ENCODE results near the gene CUEDC1.
"Not testable (repeated sequence)": the region's sequence is repeated elsewhere in the genome, so short reads cannot be mapped to it uniquely, and the experiment has no call there.

Gene CUEDC1

GRCh38 chr17:57986841-57987580 lies 31.8 kb upstream of the CUEDC1 start:
- H3K4me3 ChIP-seq (ENCODE audit: low read depth, low read length) = peak overlapping the region; percentile 78

- no peak overlapping the region for H3K4me3 ChIP-seq (ENCODE audit: low read depth, low read length)
These were observed 30.4 kb upstream of the CUEDC1 start for GRCh38 chr17:57985675-57985974.

- no peak overlapping the region for H3K4me3 ChIP-seq (ENCODE audit: low read depth, low read length)
These were observed 29.9 kb upstream of the CUEDC1 start for GRCh38 chr17:57984936-57985674.

GRCh38 chr17:57984261-57984890 lies 29.2 kb upstream of the CUEDC1 start:
- no peak overlapping the region for H3K4me3 ChIP-seq (ENCODE audit: low read depth, low read length)

GRCh38 chr17:57983446-57983845 lies 28.2 kb upstream of the CUEDC1 start:
- no peak overlapping the region for H3K4me3 ChIP-seq (ENCODE audit: low read depth, low read length)

- H3K4me3 ChIP-seq (ENCODE audit: low read depth, low read length) = no peak overlapping the region
These were observed 27.4 kb upstream of the CUEDC1 start for GRCh38 chr17:57982452-57983170.

GRCh38 chr17:57980522-57980921 lies 25.3 kb upstream of the CUEDC1 start:
- H3K4me3 ChIP-seq (ENCODE audit: low read depth, low read length) = no peak overlapping the region

GRCh38 chr17:57979076-57979475 lies 23.9 kb upstream of the CUEDC1 start:
- no peak overlapping the region for H3K4me3 ChIP-seq (ENCODE audit: low read depth, low read length)

- H3K4me3 ChIP-seq (ENCODE audit: low read depth, low read length) = no peak overlapping the region
These were observed 21.4 kb upstream of the CUEDC1 start for GRCh38 chr17:57976594-57976993.

GRCh38 chr17:57975044-57975443 lies 19.8 kb upstream of the CUEDC1 start:
- H3K4me3 ChIP-seq (ENCODE audit: low read depth, low read length) = no peak overlapping the region

- H3K4me3 ChIP-seq (ENCODE audit: low read depth, low read length) = not testable (repeated sequence)
These were observed 19.0 kb upstream of the CUEDC1 start for GRCh38 chr17:57974053-57974824.

GRCh38 chr17:57972151-57972550 lies 16.9 kb upstream of the CUEDC1 start:
- H3K4me3 ChIP-seq (ENCODE audit: low read depth, low read length) = no peak overlapping the region

GRCh38 chr17:57971572-57971971 lies 16.4 kb upstream of the CUEDC1 start:
- no peak overlapping the region for H3K4me3 ChIP-seq (ENCODE audit: low read depth, low read length)

- H3K4me3 ChIP-seq (ENCODE audit: low read depth, low read length) = no peak overlapping the region
These were observed 15.5 kb upstream of the CUEDC1 start for GRCh38 chr17:57970710-57971109.

- no peak overlapping the region for H3K4me3 ChIP-seq (ENCODE audit: low read depth, low read length)
These were observed 13.2 kb upstream of the CUEDC1 start for GRCh38 chr17:57968456-57968855.

- H3K4me3 ChIP-seq (ENCODE audit: low read depth, low read length) = no peak overlapping the region
These were observed 11.7 kb upstream of the CUEDC1 start for GRCh38 chr17:57966875-57967274.

- no peak overlapping the region for H3K4me3 ChIP-seq (ENCODE audit: low read depth, low read length)
These were observed 11.0 kb upstream of the CUEDC1 start for GRCh38 chr17:57966246-57966645.

- H3K4me3 ChIP-seq (ENCODE audit: low read depth, low read length) = no peak overlapping the region
These were observed 10.4 kb upstream of the CUEDC1 start for GRCh38 chr17:57965521-57966160.

GRCh38 chr17:57963149-57963511 lies 7.9 kb upstream of the CUEDC1 start:
- H3K4me3 ChIP-seq (ENCODE audit: low read depth, low read length) = no peak overlapping the region

Measured in iPS-11a (cell line).